Measurements from ENCODE around the gene KIR2DL1.
"Not testable (repeated sequence)": the region's sequence is repeated elsewhere in the genome, so short reads cannot be mapped to it uniquely, and the experiment has no call there.

The KIR2DL1 gene

DNA sequence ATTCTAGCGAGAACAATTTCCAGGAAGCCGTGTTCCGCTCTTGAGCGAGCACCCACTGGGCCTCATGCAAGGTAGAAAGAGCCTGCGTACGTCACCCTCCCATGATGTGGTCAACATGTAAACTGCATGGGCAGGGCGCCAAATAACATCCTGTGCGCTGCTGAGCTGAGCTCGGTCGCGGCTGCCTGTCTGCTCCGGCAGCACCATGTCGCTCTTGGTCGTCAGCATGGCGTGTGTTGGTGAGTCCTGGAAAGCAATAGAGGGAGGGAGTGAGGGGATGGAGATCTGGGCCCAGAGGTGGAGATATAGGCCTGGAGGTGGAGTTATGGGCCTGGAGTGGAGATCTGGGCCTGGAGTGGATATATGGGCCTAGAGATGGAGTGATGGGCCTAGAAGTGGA is at the start of gene KIR2DL1:
TSS of gene KIR2DL1 (plus strand) at position 148 of the 400 bp plus-strand sequence. CDS start at position 206, 58 bp downstream.
- not testable (repeated sequence) for DNase-seq (ENCODE audit: low spot score)

DNA sequence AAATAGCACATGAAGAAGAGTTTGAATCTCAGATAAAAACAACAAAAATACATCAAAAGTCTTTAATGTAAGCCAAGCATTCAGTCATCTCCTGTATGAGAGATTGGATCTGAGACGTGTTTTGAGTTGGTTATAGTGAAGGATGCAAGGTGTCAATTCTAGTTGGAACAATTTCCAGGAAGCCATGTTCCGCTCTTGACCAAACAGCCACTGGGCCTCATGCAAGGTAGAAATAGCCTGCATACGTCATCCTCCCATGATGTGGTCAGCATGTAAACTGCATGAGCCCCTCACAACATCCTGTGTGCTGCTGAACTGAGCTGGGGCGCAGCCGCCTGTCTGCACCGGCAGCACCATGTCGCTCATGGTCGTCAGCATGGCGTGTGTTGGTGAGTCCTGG is 45.5 kb upstream of the KIR2DL1 start, which contains the start of gene KIR3DL3:
TSS of gene KIR3DL3 (plus strand) at position 301 of the 400 bp plus-strand sequence. CDS start at position 356, 55 bp downstream.
- DNase-seq (ENCODE audit: low spot score): no peak

DNA sequence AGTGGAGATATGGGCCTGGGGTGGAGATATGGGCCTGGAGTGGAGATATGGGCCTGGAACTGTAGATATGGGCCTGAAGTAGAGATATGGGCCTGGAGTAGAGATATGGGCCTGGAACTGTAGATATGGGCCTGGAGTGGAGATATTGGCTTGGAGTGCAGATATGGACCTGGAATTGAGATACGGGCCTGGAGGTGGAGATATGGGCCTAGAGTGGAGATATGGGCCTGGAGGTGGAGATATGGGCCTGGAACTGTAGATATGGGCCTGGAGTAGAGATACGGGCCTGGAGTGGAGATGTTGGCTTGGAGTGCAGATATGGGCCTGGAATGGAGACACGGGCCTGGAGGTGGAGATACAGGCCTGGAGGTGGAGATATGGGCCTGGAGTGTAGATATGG is 44.9 kb upstream of the KIR2DL1 start:
- DNase-seq (ENCODE audit: low spot score): no peak

DNA sequence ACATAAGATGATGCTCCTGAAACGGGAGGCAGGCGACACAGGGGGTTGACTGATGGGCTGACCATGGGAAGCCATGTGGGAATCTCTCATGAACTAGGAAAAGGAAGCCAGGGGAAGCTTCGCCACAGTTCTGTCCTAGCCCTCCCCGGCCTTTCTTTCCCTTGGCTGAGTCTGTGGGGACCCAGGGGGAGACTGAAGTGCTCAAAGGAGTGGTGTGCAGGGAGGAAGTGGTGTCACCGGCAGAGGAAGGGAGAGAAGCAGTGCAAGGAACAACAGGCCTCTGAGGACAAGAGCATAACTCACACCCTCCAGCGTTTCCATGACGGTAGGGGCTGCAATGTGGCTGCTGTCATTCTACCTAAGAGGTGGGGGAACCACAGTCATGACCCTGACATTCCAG is 44.3 kb upstream of the KIR2DL1 start:
- no peak for DNase-seq (ENCODE audit: low spot score)

DNA sequence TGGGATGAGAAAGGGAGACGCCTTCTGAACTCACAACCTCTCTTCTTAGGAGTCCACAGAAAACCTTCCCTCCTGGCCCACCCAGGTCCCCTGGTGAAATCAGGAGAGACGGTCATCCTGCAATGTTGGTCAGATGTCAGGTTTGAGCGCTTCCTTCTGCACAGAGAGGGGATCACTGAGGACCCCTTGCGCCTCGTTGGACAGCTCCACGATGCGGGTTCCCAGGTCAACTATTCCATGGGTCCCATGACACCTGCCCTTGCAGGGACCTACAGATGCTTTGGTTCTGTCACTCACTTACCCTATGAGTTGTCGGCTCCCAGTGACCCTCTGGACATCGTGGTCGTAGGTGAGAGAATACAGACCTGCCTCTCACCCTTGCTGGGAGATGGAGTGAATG is 42.0 kb upstream of the KIR2DL1 start:
- no peak for DNase-seq (ENCODE audit: low spot score)

DNA sequence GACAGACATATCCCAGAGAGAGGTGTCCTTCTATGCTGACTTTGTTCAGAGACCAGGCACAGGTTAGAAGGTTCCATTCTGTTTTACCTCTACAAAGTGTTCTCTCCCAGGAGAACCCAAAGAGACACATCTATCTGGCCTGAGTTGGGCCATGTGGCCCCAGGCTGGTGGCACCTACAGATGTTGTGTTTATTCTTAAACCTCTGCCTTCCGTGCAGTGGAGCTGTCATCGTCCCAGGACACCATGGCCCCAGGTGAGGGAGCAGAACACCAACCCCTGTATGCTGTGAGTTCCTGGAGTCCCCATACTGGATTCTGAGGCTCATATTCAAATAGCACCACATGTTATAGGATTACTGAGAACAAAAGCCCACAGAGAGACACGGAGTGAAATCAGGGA is 41.4 kb upstream of the KIR2DL1 start:
- DNase-seq (ENCODE audit: low spot score): no peak

DNA sequence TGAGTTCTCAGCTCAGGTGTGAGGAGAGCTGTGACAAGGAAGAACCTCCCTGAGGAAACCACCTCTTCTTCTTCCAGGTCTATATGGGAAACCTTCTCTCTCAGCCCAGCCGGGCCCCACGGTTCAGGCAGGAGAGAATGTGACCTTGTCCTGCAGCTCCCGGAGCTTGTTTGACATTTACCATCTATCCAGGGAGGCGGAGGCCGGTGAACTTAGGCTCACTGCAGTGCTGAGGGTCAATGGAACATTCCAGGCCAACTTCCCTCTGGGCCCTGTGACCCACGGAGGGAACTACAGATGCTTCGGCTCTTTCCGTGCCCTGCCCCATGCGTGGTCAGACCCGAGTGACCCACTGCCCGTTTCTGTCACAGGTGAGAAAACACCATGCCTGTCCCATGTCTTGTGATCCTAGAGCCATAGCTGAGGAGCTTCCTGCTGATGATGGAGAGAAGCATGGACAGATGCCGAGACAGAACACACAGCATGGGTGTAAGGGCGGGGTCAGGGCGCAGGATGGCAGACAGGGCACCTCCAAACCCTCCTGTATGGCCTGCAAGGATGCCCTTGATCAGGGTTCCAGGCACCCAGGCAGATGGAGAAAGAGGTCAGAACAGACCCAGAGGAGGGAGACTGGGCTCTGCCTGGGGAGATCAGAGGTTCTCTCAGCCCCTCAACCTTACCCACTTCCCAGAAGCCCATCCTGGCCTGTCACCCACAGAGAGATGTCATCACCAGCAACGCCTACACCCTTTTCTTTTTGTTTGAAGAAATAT is 40.0 kb upstream of the KIR2DL1 start:
- no peak for DNase-seq (ENCODE audit: low spot score)

DNA sequence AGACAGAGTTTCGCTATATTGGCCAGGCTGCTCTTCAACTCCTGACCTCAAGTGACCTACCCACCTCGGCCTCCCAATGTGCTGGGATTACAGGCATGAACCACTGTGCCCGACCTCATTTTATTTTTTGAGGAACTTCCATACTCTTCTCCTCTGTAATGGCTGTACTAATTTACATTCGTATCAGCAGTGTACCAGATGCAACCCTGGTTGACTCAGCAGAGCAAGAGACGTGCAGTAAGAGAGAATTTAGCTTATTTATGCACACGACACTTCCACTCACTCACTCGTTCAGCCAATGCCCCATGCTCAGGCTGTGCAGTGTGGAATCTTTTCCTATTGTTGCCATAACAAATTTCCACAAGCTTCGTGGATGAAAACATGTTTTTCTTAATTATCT is 38.4 kb upstream of the KIR2DL1 start:
- no peak for DNase-seq (ENCODE audit: low spot score)

DNA sequence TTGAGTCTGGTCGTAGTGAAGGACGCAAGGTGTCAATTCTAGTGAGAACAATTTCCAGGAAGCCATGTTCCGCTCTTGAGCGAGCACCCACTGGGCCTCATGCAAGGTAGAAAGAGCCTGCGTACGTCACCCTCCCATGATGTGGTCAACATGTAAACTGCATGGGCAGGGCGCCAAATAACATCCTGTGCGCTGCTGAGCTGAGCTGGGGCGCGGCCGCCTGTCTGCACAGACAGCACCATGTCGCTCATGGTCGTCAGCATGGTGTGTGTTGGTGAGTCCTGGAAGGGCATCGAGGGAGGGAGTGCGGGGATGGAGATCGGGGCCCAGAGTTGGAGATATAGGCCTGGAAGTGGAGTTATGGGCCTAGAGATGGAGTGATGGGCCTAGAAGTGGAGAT is 31.3 kb upstream of the KIR2DL1 start, which contains the start of gene KIR2DL3:
TSS of gene KIR2DL3 (plus strand) at position 208 of the 400 bp plus-strand sequence. CDS start at position 241, 33 bp downstream.
- DNase-seq (ENCODE audit: low spot score): not testable (repeated sequence)

DNA sequence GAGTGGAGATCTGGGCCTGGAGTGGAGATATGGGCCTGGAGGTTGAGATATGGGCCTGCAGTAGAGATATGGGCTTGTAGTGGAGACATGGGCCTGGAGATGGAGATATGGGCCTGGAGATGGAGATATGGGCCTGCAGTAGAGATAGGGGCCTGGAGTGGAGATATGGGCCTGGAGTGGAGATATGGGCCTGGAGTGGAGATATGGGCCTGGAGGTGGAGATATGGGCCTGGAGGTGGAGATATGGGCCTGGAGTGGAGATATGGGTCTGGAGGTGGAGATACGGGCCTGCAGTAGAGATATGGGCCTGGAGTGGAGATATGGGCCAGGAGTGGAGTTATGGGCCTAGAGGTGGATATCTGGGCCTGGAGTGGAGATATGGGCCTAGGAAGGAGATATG is 30.9 kb upstream of the KIR2DL1 start:
- no peak for DNase-seq (ENCODE audit: low spot score)

DNA sequence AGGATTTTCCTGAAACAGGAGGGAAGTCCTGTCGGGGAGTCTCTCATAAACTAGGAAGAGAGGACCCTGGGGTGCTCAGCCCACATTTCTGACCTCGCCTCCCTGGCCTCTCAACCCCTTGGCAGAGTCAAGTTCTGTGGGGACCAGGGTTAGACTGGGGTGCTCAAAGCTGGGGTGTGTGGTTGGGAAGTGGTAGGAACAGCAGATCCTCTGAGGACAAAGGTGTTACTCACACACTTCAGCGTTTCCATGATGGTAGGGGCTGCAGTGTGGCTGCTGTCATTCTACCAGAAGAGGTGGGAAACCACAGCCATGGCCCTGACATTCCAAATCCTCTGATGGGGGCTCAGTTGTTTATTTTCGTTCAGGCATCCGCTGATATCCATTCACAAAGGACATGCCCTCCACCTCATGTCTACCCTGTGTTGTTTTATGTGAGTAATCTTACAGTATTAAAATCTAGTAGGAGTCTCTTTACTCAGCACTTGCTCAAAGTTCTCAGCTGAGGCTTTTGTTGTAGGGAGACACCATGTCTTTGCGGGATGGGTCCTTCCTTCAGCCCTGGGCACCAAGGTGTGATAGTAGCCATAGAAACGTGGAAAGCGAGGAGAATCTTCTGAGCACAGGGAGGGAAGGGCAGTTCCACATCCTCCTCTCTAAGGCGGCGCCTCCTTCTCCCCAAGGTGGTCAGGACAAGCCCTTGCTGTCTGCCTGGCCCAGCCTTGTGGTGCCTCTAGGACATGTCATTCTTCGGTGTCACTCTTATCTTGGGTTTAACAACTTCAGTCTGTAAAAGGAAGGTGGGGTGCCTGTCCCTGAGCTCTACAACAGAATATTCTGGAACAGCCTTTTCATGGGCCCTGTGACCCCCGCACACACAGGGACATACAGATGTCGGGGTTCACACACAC is 29.8 kb upstream of the KIR2DL1 start:
- DNase-seq (ENCODE audit: low spot score): no peak

DNA sequence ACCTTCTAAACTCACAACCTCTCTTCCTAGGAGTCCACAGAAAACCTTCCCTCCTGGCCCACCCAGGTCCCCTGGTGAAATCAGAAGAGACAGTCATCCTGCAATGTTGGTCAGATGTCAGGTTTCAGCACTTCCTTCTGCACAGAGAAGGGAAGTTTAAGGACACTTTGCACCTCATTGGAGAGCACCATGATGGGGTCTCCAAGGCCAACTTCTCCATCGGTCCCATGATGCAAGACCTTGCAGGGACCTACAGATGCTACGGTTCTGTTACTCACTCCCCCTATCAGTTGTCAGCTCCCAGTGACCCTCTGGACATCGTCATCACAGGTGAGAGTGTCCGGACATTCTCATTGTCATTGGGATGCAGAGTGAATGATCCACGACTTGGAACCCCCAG is 27.6 kb upstream of the KIR2DL1 start:
- DNase-seq (ENCODE audit: low spot score): not testable (repeated sequence)

DNA sequence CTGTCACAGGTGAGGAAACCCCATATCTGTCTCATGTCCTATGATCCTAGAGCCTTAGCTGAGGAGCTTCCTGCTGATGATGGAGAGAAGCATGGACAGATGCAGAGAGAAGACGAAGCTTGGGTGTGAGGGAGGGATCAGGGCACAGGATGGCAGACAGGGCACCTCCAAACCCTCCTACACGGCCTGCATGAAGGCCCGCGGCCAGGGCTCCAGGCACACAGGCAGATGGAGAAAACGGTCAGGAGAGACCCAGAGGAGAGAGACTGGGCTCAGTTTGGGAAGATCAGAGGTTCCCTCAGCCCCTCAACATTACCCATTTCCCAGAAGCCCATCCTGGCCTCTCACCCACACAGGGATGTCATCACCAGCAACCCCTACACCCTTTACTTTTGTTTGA is 25.5 kb upstream of the KIR2DL1 start:
- not testable (repeated sequence) for DNase-seq (ENCODE audit: low spot score)

DNA sequence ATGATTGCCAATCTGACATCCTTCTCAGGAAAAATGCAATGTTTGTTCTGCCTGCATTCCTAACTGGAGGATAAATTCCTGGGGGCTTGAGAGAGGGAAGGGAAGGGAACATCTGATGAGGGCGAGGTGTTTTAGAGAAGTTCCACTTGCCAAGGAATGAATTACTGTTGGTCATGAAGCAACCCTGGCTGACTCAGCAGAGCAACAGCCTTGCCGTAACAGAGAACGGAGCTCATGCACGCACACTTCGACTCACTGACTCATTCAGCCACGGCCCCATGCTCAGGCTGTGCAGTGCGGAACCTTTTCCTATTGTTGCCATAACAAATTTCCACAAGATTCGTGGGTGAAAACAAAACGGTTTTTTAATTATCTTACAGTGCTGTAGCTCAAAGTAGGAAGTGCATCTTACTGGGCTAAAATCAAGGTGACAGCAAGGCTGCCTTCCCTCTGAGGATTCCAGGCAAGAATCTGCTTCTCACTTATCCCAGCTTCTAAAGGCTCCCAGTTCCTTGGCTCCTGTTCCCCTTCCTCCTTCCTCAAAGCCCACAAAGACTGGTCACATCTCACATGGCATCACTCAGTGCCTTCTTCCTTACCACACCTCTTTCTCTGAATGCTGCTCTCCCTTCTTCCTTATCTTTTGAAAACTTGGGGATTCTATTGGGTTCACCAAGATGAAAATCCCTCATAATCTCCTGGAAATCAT is 21.8 kb upstream of the KIR2DL1 start:
- DNase-seq (ENCODE audit: low spot score): not testable (repeated sequence)

DNA sequence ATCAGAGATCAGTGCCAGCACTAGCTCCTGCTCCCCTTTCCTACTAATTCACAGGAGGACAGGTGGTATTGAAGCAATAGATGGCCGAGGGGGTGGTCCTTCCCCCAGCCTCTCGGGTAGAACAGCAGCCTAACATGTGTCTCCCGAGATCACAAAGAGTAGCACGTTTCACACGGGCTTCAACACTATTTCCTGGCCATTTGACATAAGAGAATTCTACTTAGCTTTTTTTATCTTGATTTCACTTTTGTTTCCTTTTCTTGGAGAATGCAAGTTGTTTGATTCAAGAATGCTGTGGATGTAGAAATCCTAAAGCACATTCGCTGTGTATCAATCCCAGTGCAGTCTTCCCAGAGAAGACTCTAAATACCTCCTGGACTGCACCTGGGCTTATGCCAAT is 19.3 kb upstream of the KIR2DL1 start:
- not testable (repeated sequence) for DNase-seq (ENCODE audit: low spot score)

DNA sequence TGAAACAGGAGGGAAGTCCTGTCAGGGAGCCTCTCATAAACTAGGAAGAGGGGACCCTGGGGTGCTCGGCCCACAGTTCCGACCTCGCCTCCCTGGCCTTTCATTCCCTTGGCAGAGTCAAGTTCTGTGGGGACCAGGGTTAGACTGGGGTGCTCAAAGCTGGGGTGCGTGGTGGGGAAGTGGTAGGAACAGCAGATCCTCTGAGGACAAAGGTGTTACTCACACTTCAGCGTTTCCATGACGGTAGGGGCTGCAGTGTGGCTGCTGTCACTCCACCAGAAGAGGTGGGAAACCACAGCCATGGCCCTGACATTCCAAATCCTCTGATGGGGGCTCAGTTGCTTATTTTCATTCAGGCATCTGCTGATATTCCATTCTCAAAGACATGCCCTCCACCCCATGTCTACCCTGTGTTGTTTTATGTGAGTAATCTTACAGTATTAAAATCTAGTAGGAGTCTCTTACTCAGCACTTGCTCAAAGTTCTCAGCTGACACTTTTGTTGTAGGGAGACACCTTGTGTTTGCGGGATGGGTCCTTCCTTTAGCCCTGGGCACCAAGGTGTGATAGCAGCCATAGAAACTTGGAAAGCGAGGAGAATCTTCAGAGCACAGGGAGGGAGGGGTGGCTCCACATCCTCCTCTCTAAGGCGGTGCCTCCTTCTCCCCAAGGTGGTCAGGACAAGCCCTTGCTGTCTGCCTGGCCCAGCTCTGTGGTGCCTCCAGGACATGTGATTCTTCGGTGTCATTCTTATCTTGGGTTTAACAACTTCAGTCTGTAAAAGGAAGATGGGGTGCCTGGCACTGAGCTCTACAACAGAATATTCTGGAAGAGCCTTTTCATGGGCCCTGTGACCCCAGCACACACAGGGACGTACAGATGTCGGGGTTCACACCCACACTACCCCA is 13.1 kb upstream of the KIR2DL1 start:
- DNase-seq (ENCODE audit: low spot score): not testable (repeated sequence)

DNA sequence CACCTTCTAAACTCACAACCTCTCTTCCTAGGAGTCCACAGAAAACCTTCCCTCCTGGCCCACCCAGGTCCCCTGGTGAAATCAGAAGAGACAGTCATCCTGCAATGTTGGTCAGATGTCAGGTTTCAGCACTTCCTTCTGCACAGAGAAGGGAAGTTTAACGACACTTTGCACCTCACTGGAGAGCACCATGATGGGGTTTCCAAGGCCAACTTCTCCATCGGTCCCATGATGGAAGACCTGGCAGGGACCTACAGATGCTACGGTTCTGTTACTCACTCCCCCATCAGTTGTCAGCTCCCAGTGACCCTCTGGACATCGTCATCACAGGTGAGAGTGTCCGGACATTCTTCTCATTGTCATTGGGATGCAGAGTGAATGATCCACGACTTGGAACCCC is 11.0 kb upstream of the KIR2DL1 start:
- DNase-seq (ENCODE audit: low spot score): not testable (repeated sequence)

DNA sequence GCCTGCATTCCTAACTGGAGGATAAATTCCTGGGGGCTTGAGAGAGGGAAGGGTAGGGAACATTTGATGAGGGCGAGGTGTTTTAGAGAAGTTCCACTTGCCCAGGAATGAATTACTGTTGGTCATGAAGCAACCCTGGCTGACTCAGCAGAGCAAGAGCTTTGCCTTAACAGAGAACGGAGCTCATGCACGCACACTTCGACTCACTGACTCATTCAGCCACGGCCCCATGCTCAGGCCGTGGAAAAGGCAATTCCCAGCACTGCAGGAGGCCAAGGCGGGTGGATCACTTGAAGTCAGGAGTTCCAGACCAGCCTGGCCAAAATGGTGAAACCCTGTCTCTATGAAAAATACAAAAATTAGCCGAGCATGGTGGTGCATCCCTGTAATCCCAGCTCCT is 5.4 kb upstream of the KIR2DL1 start:
- DNase-seq (ENCODE audit: low spot score): not testable (repeated sequence)

DNA sequence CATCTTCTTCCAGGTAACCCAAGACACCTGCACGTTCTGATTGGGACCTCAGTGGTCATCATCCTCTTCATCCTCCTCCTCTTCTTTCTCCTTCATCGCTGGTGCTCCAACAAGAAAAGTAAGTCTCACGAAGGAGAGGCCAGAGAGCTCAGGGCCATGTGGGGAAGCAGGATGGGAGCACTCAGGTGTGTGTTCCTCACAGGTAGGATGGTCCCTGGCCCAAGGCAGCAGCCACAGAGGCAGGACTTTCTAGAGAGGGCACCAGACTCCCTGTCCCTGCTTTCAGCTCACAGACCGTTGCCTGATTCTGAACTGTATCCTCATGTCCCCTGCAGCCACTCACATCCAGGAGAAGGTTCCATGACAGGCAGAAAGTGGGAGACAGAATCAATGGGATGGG is 3.1 kb upstream of the KIR2DL1 start:
- DNase-seq (ENCODE audit: low spot score): not testable (repeated sequence)

DNA sequence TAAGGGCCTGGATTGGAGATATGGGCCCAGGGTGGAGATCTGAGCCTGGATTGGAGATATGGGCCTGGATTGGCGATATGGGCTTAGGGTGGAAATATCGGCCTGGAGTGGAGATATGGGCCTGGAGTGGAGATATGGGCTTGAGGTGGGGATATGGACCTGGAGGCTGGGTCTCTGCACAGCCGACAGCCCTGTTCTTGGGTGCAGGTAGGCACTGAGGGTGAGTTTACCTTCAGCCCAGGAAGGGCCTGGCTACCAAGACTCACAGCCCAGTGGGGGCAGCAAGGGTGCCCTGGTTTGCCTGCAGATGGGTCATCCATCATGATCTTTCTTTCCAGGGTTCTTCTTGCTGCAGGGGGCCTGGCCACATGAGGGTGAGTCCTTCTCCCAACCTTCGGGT is 918 bp downstream of the KIR2DL1 start:
- DNase-seq (ENCODE audit: low spot score): not testable (repeated sequence)
